Right renal cortex interstitium (tissue), 3 donors: ENCODE measurements around the gene ASAP3. TPM values are rescaled to one million over a fixed set of nuclear protein-coding genes. Genes with fewer than 3 reads are reported as not detected.

Source experiments
- polyA plus RNA-seq, 3 donors: library from polyadenylated mRNA; unstranded; fragments of 120-200 nt; gene quantifications; one replicate each; pipeline ENCODE4 v1.2.1, GENCODE V29; 2013; ENCODE audit not compliant: insufficient read length in 3 of 3

ASAP3 gene
- polyA plus RNA-seq, 3 donors = 29.8 to 36.2 (median 30.5) TPM

Other genes with a start within 250 kb of the ASAP3 start
- gene HNRNPR, start 139.9 kb downstream of the ASAP3 start, polyA plus RNA-seq = 100 to 1,000 TPM; 253 to 295 (median 288) TPM
- gene ZNF436, start 114.3 kb downstream of the ASAP3 start, polyA plus RNA-seq = 10 to 100 TPM; 36.0 to 38.6 (median 37.7) TPM
- gene TCEA3, start 59.4 kb downstream of the ASAP3 start, polyA plus RNA-seq = 10 to 100 TPM; 32.3 to 44.9 (median 43.3) TPM
- gene E2F2, start 47.1 kb upstream of the ASAP3 start, polyA plus RNA-seq = 1 to 10 TPM; 3.8 to 4.7 (median 4.5) TPM
- gene ID3, start 75.3 kb upstream of the ASAP3 start, polyA plus RNA-seq = 100 to 1,000 TPM; 267 to 340 (median 324) TPM
- 1,000 to 10,000 TPM; 2,754 to 2,918 (median 2,838) TPM for gene RPL11, start 207.6 kb upstream of the ASAP3 start, polyA plus RNA-seq